Activated CD4-positive, alpha-beta T cell treated with anti-CD3 and anti-CD28 coated beads, Interleukin-2, amount 50 U/mL, for 16 hours (primary cell): Measurements from ENCODE around the gene ANGEL1.

Experiments used
- DNase-seq: peaks from one replicate; pipeline ENCODE4 v3.0.0-alpha.2; 2020

ANGEL1 gene, protein sequence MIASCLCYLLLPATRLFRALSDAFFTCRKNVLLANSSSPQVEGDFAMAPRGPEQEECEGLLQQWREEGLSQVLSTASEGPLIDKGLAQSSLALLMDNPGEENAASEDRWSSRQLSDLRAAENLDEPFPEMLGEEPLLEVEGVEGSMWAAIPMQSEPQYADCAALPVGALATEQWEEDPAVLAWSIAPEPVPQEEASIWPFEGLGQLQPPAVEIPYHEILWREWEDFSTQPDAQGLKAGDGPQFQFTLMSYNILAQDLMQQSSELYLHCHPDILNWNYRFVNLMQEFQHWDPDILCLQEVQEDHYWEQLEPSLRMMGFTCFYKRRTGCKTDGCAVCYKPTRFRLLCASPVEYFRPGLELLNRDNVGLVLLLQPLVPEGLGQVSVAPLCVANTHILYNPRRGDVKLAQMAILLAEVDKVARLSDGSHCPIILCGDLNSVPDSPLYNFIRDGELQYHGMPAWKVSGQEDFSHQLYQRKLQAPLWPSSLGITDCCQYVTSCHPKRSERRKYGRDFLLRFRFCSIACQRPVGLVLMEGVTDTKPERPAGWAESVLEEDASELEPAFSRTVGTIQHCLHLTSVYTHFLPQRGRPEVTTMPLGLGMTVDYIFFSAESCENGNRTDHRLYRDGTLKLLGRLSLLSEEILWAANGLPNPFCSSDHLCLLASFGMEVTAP

GRCh38 chr14:76812422-76813383, at the start of gene ANGEL1:
Gene ANGEL1, minus strand, starts transcription at chr14:76812882. Its CDS starts 55 bp downstream, at chr14:76812827.
- peak; percentile 96 for DNase-seq

DNA sequence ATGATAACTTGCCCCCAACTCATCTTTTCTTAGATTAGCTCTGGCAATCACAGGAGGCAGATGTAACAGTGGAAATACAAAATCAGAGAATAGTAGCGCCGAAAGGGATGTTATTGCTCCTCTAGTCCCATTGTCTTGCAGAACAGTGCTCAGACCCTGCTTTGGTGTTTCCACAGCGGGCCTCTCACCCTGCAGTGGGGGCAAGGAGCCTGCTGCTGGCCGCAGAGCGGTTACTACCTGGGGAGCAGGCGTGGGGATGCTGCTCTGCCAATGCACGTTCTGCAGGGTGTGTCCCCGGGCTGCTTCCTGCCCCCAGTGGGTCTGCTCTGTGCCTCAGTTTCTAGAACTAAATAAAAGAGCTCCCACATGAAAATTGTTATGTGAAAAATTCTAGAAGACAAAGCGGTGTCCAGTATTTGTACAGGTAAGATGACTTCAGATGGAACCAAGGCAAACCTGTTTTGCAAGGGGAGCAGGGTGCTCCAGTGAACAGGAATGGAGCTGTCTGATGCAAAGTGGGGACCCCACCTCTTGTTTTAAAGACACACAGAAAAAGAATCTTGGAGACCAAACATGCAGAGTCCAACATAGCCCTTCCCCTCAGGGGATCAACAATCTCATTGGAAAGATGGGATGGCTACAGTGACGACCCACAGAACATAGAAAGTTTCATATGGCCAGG, 49.0 kb upstream of the ANGEL1 start:
- no peak for DNase-seq

DNA sequence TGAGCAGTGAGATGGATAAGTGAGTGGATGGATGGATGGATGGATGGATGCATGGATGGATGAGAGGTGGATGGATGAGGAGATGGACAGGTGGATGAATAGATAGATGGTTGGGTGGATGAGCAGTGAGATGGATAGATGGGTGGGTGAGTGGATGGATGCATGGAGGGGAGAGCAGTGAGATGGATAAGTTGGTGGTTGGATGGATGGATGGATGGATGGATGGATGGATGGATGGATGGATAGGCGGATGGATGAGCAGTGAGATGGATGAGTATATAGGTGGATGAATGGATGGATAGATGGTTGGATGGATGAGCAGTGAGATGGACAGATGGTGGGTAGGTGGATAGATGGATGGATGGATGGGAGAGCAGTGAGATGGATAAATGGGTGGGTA, 44.1 kb upstream of the ANGEL1 start:
- no peak for DNase-seq

DNA sequence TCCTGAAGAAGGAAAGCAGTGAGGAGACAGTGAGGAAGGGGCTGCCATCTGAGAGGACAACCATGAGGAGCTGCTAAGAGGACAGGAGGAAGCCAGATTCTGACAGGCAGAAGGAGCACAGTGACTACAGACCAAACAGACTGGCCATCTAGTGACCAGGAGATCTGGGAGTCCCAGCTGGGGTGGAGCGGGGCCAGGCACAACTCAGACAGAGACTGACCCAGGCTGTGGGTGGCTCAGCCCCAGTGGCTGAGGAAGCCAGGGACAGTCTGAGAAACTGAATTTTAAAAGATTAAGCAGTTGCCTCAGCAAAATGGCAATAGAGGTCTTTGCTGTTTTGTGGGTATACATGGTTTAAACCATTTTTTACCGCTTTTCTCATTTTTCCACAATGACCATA, 42.4 kb upstream of the ANGEL1 start:
- no peak for DNase-seq

DNA sequence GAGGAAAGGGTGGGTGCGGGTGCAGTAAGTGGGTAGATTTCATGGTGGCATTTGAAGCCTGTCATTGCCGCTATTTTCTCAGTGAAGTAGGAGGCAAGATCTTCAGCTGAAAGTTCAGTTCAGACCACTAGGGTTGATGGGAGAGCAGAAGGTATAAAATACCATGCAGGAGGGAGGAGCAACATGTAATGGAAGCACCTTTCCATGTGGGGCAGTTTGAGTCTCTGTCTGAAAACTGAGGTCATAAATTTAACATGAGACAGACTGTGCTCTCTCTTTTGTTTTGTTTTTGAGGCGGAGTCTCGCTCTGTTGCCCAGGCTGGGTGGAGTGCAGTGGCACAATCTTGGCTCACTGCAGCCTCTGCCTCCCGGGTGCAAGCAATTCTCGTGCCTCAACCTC, 36.2 kb upstream of the ANGEL1 start:
- no peak for DNase-seq

GRCh38 chr14:76846331-76847047, 33.8 kb upstream of the ANGEL1 start:
- DNase-seq, result no peak

- peak; percentile 53 for DNase-seq
These were observed 31.5 kb upstream of the ANGEL1 start for GRCh38 chr14:76844223-76844622.

- DNase-seq, result no peak
These were observed 29.7 kb upstream of the ANGEL1 start for GRCh38 chr14:76842414-76842813.

- DNase-seq, result no peak
These were observed 24.8 kb upstream of the ANGEL1 start for GRCh38 chr14:76837524-76837923.

- no peak for DNase-seq
These were observed 23.4 kb upstream of the ANGEL1 start for GRCh38 chr14:76836029-76836630.

DNA sequence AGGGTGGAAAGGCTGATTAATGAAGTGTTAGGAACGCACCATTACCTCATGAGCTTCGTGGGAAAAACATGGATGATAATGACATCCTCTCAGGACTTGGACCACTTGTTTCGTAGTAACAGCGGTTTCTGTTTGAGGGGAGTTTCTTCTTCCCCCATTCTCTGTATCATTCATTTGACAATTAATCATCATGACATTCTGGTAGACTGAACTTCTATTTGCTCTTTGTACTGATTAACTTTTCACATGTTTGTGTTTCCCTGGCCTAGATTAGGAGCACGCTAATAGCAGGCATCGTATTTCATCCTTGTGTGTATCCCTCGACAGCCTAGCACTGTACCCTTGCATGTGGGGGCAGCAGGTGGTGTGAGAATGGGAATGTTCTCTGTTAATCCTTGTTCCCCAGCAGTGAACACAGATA, 21.6 kb upstream of the ANGEL1 start:
- DNase-seq, result no peak

DNA sequence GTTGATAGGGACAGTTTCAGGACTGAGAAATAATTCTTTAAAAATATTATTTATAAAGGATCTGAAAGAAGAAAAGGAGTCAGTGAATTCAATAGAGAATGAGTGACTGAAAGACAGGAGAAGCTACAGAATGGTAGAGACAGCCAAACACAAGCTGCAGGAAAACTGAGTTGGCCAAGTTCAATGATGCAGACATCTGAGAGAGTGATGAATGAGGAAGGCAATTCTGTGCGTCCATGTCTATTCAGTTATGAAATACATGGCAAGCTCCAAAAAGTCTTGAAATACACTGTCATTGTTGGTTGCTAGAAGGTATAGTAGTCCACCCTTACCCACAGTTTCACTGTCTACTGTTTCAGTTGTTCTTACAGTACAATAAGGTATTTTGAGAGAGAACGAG, 20.3 kb upstream of the ANGEL1 start:
- DNase-seq, result no peak

- DNase-seq, result no peak
These were observed 19.9 kb upstream of the ANGEL1 start for GRCh38 chr14:76832503-76832988.

DNA sequence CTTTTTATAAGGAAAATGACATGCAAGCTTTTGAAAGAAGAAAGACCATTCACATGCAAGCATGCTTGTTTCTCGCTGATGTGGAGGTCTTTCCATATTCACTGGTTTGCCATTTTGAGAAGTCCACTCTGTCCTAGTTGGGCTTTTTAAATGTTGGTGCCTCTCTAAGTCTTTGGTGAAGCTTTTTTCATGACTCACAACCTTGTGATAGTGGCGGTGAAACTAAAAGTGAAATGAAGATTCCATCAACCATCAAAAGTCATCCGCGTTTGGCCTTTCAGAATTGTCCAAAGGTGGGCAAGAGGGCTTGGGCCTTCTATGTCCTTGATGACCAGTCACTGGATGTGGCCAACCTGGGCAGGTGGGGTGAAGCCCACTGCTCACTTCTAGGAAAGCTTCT, 17.9 kb upstream of the ANGEL1 start:
- no peak for DNase-seq

GRCh38 chr14:76829650-76830421, 17.2 kb upstream of the ANGEL1 start:
- DNase-seq, result no peak

GRCh38 chr14:76829013-76829365, 16.3 kb upstream of the ANGEL1 start:
- DNase-seq, result no peak

DNA sequence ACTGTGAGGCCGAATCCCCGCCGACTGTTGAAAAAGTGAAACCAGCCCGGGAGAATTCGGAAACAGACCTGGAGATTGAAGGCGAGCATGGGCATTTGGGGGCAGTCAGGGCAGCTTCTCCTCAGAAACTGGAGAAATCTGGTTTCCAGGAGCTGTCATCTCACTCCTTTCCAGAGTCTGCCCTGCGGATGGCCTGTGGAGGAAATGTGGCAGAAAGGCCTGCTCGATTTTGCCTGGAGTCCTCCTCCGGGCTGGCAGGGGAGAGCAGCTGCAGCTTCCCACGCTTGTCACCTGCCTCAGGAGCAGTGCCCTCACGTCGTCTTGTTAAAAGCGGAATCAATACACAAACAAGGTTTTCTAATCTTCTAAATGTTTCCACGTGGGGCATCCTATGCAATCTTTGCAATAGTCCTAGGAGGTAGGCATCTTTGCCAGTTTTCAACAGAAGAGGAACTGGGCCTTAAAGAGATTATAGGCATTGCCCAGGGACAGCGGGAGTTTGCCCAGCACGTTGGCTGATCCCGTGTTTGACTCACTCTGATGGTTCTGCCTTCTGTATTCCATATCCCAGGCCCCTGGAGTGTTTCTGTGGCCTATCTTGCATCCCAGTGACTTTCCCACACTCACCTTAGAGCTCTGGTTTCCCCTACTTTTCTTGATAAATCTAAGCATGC, 15.8 kb upstream of the ANGEL1 start:
- no peak for DNase-seq

- DNase-seq, result no peak
These were observed 15.1 kb upstream of the ANGEL1 start for GRCh38 chr14:76827696-76828296.

- DNase-seq, result no peak
These were observed 13.4 kb upstream of the ANGEL1 start, which contains the start of gene LRRC74A for GRCh38 chr14:76826122-76826521. Gene LRRC74A, plus strand, starts transcription at chr14:76826408. Its CDS starts 290 bp downstream, at chr14:76826698.
